ENCODE data around the gene BEGAIN.

The BEGAIN gene

GRCh38 chr14:100615736-100616695 is 28.8 kb upstream of the BEGAIN start:
- DNase-seq: no peak

GRCh38 chr14:100614803-100615202 is 27.6 kb upstream of the BEGAIN start:
- no peak for DNase-seq

GRCh38 chr14:100612986-100613385 is 25.8 kb upstream of the BEGAIN start:
- no peak for DNase-seq

- no peak for DNase-seq
Observed at GRCh38 chr14:100611811-100612480, 24.7 kb upstream of the BEGAIN start.

- DNase-seq: peak in 1 of 2 experiments; percentile 14
Observed at GRCh38 chr14:100610511-100611217, 23.4 kb upstream of the BEGAIN start.

GRCh38 chr14:100609941-100610391 is 22.7 kb upstream of the BEGAIN start:
- DNase-seq: no peak

GRCh38 chr14:100609331-100609870 is 22.2 kb upstream of the BEGAIN start:
- no peak for DNase-seq

- DNase-seq: no peak
Observed at GRCh38 chr14:100608586-100609330, 21.5 kb upstream of the BEGAIN start.

GRCh38 chr14:100608064-100608463 is 20.8 kb upstream of the BEGAIN start:
- DNase-seq: no peak

GRCh38 chr14:100607611-100607956 is 20.4 kb upstream of the BEGAIN start:
- no peak for DNase-seq

GRCh38 chr14:100606687-100607610 is 19.7 kb upstream of the BEGAIN start:
- DNase-seq: no peak

- no peak for DNase-seq
Observed at GRCh38 chr14:100605706-100606686, 18.8 kb upstream of the BEGAIN start.

- DNase-seq: no peak
Observed at GRCh38 chr14:100605230-100605629, 18.0 kb upstream of the BEGAIN start.

GRCh38 chr14:100604709-100605108 is 17.5 kb upstream of the BEGAIN start:
- no peak for DNase-seq

- DNase-seq: no peak
Observed at GRCh38 chr14:100604121-100604501, 16.9 kb upstream of the BEGAIN start.

- no peak for DNase-seq
Observed at GRCh38 chr14:100603341-100604120, 16.3 kb upstream of the BEGAIN start.

GRCh38 chr14:100602621-100603230 is 15.5 kb upstream of the BEGAIN start:
- no peak for DNase-seq

GRCh38 chr14:100601914-100602313 is 14.7 kb upstream of the BEGAIN start:
- DNase-seq: no peak

- no peak for DNase-seq
Observed at GRCh38 chr14:100601064-100601463, 13.8 kb upstream of the BEGAIN start.

Data from NCI-H446 (cell line).